ENCODE measurements around the gene DDX42.

GRCh38 chr17:63837962-63838600 is 64.1 kb downstream of the DDX42 start:
- TF ChIP-seq POLR2AphosphoS5 (IDR thresholded peaks at IDR 0.05) (no peak), CTCF (IDR thresholded peaks at IDR 0.05) (no peak), POLR2A (IDR thresholded peaks at IDR 0.05; ENCODE audit: low read depth) (no peak)

Data from esophagus muscularis mucosa (tissue), 3 donors.